Stimulated activated CD8-positive, alpha-beta memory T cell treated with anti-CD3 and anti-CD28 coated beads, Interleukin-15, amount 100 ng/mL, for 48 hours (primary cell): ENCODE data around the gene SUSD2.
"Not testable (repeated sequence)": the region's sequence is repeated elsewhere in the genome, so short reads cannot be mapped to it uniquely, and the experiment has no call there.

Experiments
- DNase-seq, 2 donors: peaks; one replicate each; pipeline ENCODE4 v3.0.0-alpha.2; 2020; ENCODE audit warnings: low read depth in 2 of 2

The SUSD2 gene

GRCh38 chr22:24189249-24190158 is 8.2 kb downstream of the SUSD2 start:
- peak; percentile 21 to 22 for DNase-seq

- DNase-seq, result no peak
These were observed 8.9 kb downstream of the SUSD2 start for GRCh38 chr22:24190159-24190540.

- no peak for DNase-seq
These were observed 9.4 kb downstream of the SUSD2 start for GRCh38 chr22:24190596-24191208.

GRCh38 chr22:24191381-24191841 is 10.1 kb downstream of the SUSD2 start:
- DNase-seq, result no peak

GRCh38 chr22:24191893-24192292 is 10.6 kb downstream of the SUSD2 start:
- no peak for DNase-seq

- no peak for DNase-seq
These were observed 17.4 kb downstream of the SUSD2 start for GRCh38 chr22:24198682-24199052.

- DNase-seq, result no peak
These were observed 19.4 kb downstream of the SUSD2 start for GRCh38 chr22:24200619-24201212.

GRCh38 chr22:24201681-24202614 is 20.7 kb downstream of the SUSD2 start:
- DNase-seq, result no peak

GRCh38 chr22:24203856-24204255 is 22.6 kb downstream of the SUSD2 start:
- not testable (repeated sequence) for DNase-seq

GRCh38 chr22:24205438-24206195 is 24.3 kb downstream of the SUSD2 start:
- DNase-seq, result no peak

- not testable (repeated sequence) for DNase-seq
These were observed 25.4 kb downstream of the SUSD2 start for GRCh38 chr22:24206460-24207263.

- DNase-seq, result no peak
These were observed 26.2 kb downstream of the SUSD2 start for GRCh38 chr22:24207264-24208011.

GRCh38 chr22:24208012-24208749 is 26.9 kb downstream of the SUSD2 start:
- no peak for DNase-seq

GRCh38 chr22:24209016-24209415 is 27.7 kb downstream of the SUSD2 start:
- DNase-seq, result no peak

- no peak for DNase-seq
These were observed 28.4 kb downstream of the SUSD2 start for GRCh38 chr22:24209687-24210086.

GRCh38 chr22:24210409-24210808 is 29.1 kb downstream of the SUSD2 start:
- not testable (repeated sequence) for DNase-seq

- not testable (repeated sequence) for DNase-seq
These were observed 30.4 kb downstream of the SUSD2 start for GRCh38 chr22:24211716-24212115.

- not testable (repeated sequence) for DNase-seq
These were observed 31.8 kb downstream of the SUSD2 start for GRCh38 chr22:24213111-24213510.
